GM23248 (cell line): Measurements from ENCODE around the gene SIDT2.

ENCODE experiments used
- EZH2 ChIP-seq: fragments of 200-600 bp; sonication (generic); IDR thresholded peaks from 2 replicates; pipeline ENCODE4 v1.6.1; 2018; ENCODE audit warnings: antibody characterized with exemption, mild to moderate bottlenecking; ENCODE audit not compliant: insufficient read depth, poor library complexity, severe bottlenecking
- EZH2phosphoT487 ChIP-seq: fragments of 200-600 bp; sonication (generic); IDR thresholded peaks from 2 replicates; pipeline ENCODE4 v1.6.1; 2018; ENCODE audit warnings: antibody characterized with exemption, moderate library complexity, mild to moderate bottlenecking, low read depth; ENCODE audit not compliant: insufficient read depth

DNA sequence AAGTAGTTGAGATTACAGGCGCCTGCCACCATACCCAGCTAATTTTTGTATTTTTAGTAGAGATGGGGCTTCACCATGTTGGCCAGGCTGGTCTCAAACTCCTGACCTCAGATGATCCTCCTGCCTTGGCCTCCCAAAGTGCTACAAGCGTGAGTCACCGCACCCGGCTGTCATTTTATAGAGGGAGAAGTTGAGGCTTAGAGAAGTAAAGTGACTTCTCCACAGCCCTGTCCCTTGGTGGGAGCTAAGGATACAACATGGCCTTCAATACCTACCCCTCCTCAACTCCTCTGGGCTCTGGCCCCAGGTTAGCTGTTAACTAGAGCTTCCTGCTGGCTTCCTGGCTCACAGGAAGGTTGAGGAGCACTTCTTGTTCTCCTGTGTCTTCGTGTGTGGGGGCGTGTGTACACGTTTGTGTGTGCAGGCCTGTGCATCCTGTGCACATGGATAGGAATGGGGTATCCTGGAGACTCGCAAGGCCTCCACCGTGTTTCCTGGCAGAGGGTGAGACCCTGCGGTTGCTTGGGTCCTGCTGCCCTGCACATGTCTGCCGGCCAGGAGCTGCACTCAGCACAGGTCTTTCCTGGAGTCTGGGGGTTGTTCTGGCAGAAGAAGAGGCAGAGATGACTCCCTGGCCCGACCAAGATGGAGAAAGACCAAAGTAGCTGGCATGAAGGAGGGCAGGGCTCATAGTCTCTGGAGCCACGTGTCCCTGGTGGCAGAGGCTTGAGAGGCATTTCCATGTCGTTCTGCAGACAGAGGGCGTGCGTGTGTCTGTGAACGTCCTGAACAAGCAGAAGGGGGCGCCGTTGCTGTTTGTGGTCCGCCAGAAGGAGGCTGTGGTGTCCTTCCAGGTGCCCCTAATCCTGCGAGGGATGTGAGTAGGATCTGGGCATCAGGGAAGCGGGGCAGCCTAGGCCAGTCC lies 2.4 kb downstream of the SIDT2 start:
- no peak for TF ChIP-seq EZH2phosphoT487
- no peak for TF ChIP-seq EZH2
